ENCODE measurements around the gene ZNF441.

DNA sequence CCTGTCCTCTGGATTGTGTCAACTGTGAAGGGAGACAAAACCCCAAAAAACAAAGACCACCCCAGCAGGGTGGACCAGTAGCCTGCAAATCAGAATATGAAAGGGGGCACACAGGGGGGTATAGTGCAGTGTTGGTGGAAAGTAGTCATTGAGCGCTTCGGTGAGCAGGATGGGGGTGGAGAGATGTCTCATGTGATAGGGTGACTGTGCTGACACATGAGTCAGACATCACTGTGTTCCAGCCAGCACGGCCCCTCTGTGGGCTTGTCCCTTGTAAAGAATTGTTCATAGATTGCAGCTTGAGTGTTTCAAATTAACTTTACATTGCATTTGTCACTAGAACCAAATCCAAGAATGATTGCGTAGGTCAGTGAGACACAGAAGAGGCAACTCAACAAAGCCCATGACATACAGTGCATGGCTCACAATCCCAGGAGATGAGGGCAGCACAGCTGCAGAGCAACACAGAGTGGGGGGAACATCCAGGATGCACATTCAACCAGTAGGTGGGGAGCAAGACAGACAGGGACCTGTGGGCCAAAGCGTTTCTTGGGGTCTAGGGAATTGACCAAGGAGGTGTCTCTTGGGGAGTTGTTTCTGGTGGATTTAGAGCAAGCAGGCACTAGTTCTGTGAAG, 54.8 kb downstream of the ZNF441 start:
- TF ChIP-seq, protein P1, sequence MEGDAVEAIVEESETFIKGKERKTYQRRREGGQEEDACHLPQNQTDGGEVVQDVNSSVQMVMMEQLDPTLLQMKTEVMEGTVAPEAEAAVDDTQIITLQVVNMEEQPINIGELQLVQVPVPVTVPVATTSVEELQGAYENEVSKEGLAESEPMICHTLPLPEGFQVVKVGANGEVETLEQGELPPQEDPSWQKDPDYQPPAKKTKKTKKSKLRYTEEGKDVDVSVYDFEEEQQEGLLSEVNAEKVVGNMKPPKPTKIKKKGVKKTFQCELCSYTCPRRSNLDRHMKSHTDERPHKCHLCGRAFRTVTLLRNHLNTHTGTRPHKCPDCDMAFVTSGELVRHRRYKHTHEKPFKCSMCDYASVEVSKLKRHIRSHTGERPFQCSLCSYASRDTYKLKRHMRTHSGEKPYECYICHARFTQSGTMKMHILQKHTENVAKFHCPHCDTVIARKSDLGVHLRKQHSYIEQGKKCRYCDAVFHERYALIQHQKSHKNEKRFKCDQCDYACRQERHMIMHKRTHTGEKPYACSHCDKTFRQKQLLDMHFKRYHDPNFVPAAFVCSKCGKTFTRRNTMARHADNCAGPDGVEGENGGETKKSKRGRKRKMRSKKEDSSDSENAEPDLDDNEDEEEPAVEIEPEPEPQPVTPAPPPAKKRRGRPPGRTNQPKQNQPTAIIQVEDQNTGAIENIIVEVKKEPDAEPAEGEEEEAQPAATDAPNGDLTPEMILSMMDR (conservative IDR thresholded peaks at IDR 0.05 in 1 of 2, IDR thresholded peaks at IDR 0.05 in 1 of 2; ENCODE audit: extremely low read depth in 1 of 2, insufficient read depth in 1 of 2, low read depth in 1 of 2, low read length in 2 of 2): no peak
- TF ChIP-seq EZH2 (IDR thresholded peaks at IDR 0.05; ENCODE audit: borderline replicate concordance, low read length): no peak
